ENCODE results near the gene PPFIA2. TPM values are rescaled to one million over a fixed set of nuclear protein-coding genes. Genes with fewer than 3 reads are reported as not detected.

The PPFIA2 gene
- total RNA-seq, 4 donors from 2014 or later: 0.13 to 2.9 (median 0.76) TPM

- DNase-seq (ENCODE audit: extremely low spot score): no peak
- intact Hi-C loops (cut with DNase I): no loop called here
- WGBS: 73% methylated on average over 2 of the region's 2 CpGs
Observed at GRCh38 chr12:81350309-81350708, 408.8 kb downstream of the PPFIA2 start.

GRCh38 chr12:81347404-81347803 is 411.7 kb downstream of the PPFIA2 start:
- H3K36me3 ChIP-seq: no peaks in the 10 kb centered on the region
- no peak overlapping the region for H3K4me3 ChIP-seq
- DNase-seq (ENCODE audit: extremely low spot score): no peak
- no peaks in the 10 kb centered on the region for H3K4me1 ChIP-seq
- H3K27ac ChIP-seq (replicated peaks in 1 of 4): no peak overlapping the region
- TF ChIP-seq EP300 (IDR thresholded peaks at IDR 0.05) (no peak), CTCF (IDR thresholded peaks at IDR 0.05) (no peak), POLR2AphosphoS5 (IDR thresholded peaks at IDR 0.05) (no peak), POLR2A (IDR thresholded peaks at IDR 0.05; ENCODE audit: low read depth) (no peak)
- intact Hi-C loops (cut with DNase I): no loop called here
- H3K9me3 ChIP-seq: no peaks in the 10 kb centered on the region
- WGBS: 76% methylated on average over 5 of the region's 5 CpGs
- no peaks in the 10 kb centered on the region for H3K27me3 ChIP-seq

More at GRCh38 chr12:81350309-81350708, 408.8 kb downstream of the PPFIA2 start:
- Histone ChIP-seq H3K27me3 (no peaks in the 10 kb centered on the region), H3K9me3 (no peaks in the 10 kb centered on the region), H3K36me3 (no peaks in the 10 kb centered on the region), H3K27ac (replicated peaks in 1 of 4) (no peak overlapping the region), H3K4me1 (no peaks in the 10 kb centered on the region), H3K4me3 (no peak overlapping the region)
- TF ChIP-seq POLR2AphosphoS5 (IDR thresholded peaks at IDR 0.05): no peak
- TF ChIP-seq CTCF (IDR thresholded peaks at IDR 0.05): no peak
- TF ChIP-seq EP300 (IDR thresholded peaks at IDR 0.05): no peak
- TF ChIP-seq POLR2A (IDR thresholded peaks at IDR 0.05; ENCODE audit: low read depth): no peak

GRCh38 chr12:81340910-81341309 is 418.2 kb downstream of the PPFIA2 start:
- no peaks in the 10 kb centered on the region for H3K4me1 ChIP-seq
- H3K36me3 ChIP-seq: no peaks in the 10 kb centered on the region
- H3K27me3 ChIP-seq: no peaks in the 10 kb centered on the region
- intact Hi-C loops (cut with DNase I): no loop called here
- H3K4me3 ChIP-seq: no peak overlapping the region
- DNase-seq (ENCODE audit: extremely low spot score): no peak
- no peaks in the 10 kb centered on the region for H3K9me3 ChIP-seq
- TF ChIP-seq EP300 (IDR thresholded peaks at IDR 0.05) (no peak), POLR2AphosphoS5 (IDR thresholded peaks at IDR 0.05) (no peak), CTCF (IDR thresholded peaks at IDR 0.05) (no peak), POLR2A (IDR thresholded peaks at IDR 0.05; ENCODE audit: low read depth) (no peak)
- 71% methylated on average over 5 of the region's 5 CpGs for WGBS
- no peak overlapping the region for H3K27ac ChIP-seq (replicated peaks in 1 of 4)

- H3K27ac ChIP-seq (replicated peaks in 1 of 4): no peak overlapping the region
- H3K4me1 ChIP-seq: no peaks in the 10 kb centered on the region
- no peak for TF ChIP-seq POLR2AphosphoS5 (IDR thresholded peaks at IDR 0.05)
- no peak for TF ChIP-seq EP300 (IDR thresholded peaks at IDR 0.05)
- TF ChIP-seq CTCF (IDR thresholded peaks at IDR 0.05): no peak
- no peak for TF ChIP-seq POLR2A (IDR thresholded peaks at IDR 0.05; ENCODE audit: low read depth)
- H3K36me3 ChIP-seq: no peaks in the 10 kb centered on the region
- H3K27me3 ChIP-seq: no peaks in the 10 kb centered on the region
- H3K4me3 ChIP-seq: no peak overlapping the region
- WGBS: 72% methylated on average over 4 of the region's 4 CpGs
- no peaks in the 10 kb centered on the region for H3K9me3 ChIP-seq
- intact Hi-C loops (cut with DNase I): no loop called here
- no peak for DNase-seq (ENCODE audit: extremely low spot score)
Observed at GRCh38 chr12:81339071-81339470, 420.1 kb downstream of the PPFIA2 start.

GRCh38 chr12:81337886-81338285 is 421.3 kb downstream of the PPFIA2 start:
- Histone ChIP-seq H3K36me3 (no peaks in the 10 kb centered on the region), H3K9me3 (no peaks in the 10 kb centered on the region), H3K27me3 (no peaks in the 10 kb centered on the region), H3K4me3 (no peak overlapping the region), H3K27ac (replicated peaks in 1 of 4) (no peak overlapping the region), H3K4me1 (no peaks in the 10 kb centered on the region)
- TF ChIP-seq POLR2AphosphoS5 (IDR thresholded peaks at IDR 0.05) (no peak), EP300 (IDR thresholded peaks at IDR 0.05) (no peak), CTCF (IDR thresholded peaks at IDR 0.05) (no peak), POLR2A (IDR thresholded peaks at IDR 0.05; ENCODE audit: low read depth) (no peak)
- DNase-seq (ENCODE audit: extremely low spot score): no peak
- intact Hi-C loops (cut with DNase I): no loop called here
- 80% methylated on average over 2 of the region's 2 CpGs for WGBS

Measured in esophagus muscularis mucosa (tissue), 4 donors.